HepG2 (cell line): ENCODE data around the gene GPN2. TPM values are rescaled to one million over a fixed set of nuclear protein-coding genes. Genes with fewer than 3 reads are reported as not detected.

Experiments
- CEBPB ChIP-seq: IDR thresholded peaks from 2 replicates; pipeline ENCODE4 v1.6.1; 2011; ENCODE audit warnings: low read depth, low read length, improper control_type of control experiment, borderline replicate concordance
- CHD2 ChIP-seq: IDR thresholded peaks from 2 replicates; pipeline ENCODE4 v1.6.1; 2011; ENCODE audit warnings: low read depth, low read length, improper control_type of control experiment
- DDIT3 ChIP-seq: sonication (generic); formaldehyde crosslinking; IDR thresholded peaks from 2 replicates; pipeline ENCODE4 v1.4.0; 2020; ENCODE audit warnings: mild to moderate bottlenecking, missing genetic modification reagents
- HNRNPUL1 ChIP-seq: fragments of 200-400 bp; formaldehyde crosslinking; IDR thresholded peaks from 2 replicates; pipeline ENCODE4 v1.6.1; 2017; ENCODE audit warnings: low read depth, mild to moderate bottlenecking, low read length, moderate library complexity
- MBD4 ChIP-seq: IDR thresholded peaks from 2 replicates; pipeline ENCODE4 v1.6.1; 2012; ENCODE audit warnings: low read length, inconsistent platforms, borderline replicate concordance
- MIER2 ChIP-seq: IDR thresholded peaks from 2 replicates; pipeline ENCODE4 v1.6.1; 2016; ENCODE audit warnings: missing biosample characterization, missing genetic modification reagents
- NFKBIZ ChIP-seq: IDR thresholded peaks from 2 replicates; pipeline ENCODE4 v1.6.1; 2018; ENCODE audit warnings: missing genetic modification reagents, missing compliant biosample characterization
- PRMT3 ChIP-seq: sonication (generic); formaldehyde crosslinking; IDR thresholded peaks from 2 replicates; pipeline ENCODE4 v1.8.1; 2022; ENCODE audit warnings: low read depth, mild to moderate bottlenecking, moderate library complexity, missing genetic modification reagents, borderline replicate concordance
- PTBP1 ChIP-seq: fragments of 200-400 bp; formaldehyde crosslinking; IDR thresholded peaks from 2 replicates; pipeline ENCODE4 v1.6.1; 2018; ENCODE audit warnings: low read length, low read depth; ENCODE audit not compliant: poor library complexity, severe bottlenecking
- RELA ChIP-seq: sonication (generic); formaldehyde crosslinking; IDR thresholded peaks from 2 replicates; pipeline ENCODE4 v1.4.0; 2020; ENCODE audit warnings: missing genetic modification reagents
- TAF15 ChIP-seq: fragments of 200-400 bp; formaldehyde crosslinking; IDR thresholded peaks from one replicate; pipeline ENCODE4 v1.6.1; 2018; ENCODE audit warnings: mild to moderate bottlenecking, low read depth, low read length; ENCODE audit not compliant: poor library complexity, severe bottlenecking
- ZFX ChIP-seq: sonication (generic); formaldehyde crosslinking; IDR thresholded peaks from 2 replicates; pipeline ENCODE4 v1.4.0; 2020; ENCODE audit warnings: mild to moderate bottlenecking, low read depth, missing genetic modification reagents, moderate library complexity
- ZNF350 ChIP-seq: sonication (generic); formaldehyde crosslinking; IDR thresholded peaks from 2 replicates; pipeline ENCODE4 v1.4.0; 2020; ENCODE audit warnings: mild to moderate bottlenecking, low read depth, missing genetic modification reagents, borderline replicate concordance
- ZNF530 ChIP-seq: sonication (generic); formaldehyde crosslinking; IDR thresholded peaks from 2 replicates; pipeline ENCODE4 v1.5.0; 2020; ENCODE audit warnings: low read depth, mild to moderate bottlenecking, missing genetic modification reagents
- ZNF644 ChIP-seq: IDR thresholded peaks from 2 replicates; pipeline ENCODE4 v1.6.1; 2016; ENCODE audit warnings: low read depth
- ZNF674 ChIP-seq: sonication (generic); formaldehyde crosslinking; IDR thresholded peaks from 2 replicates; pipeline ENCODE4 v1.5.0; 2020; ENCODE audit warnings: low read depth, mild to moderate bottlenecking, missing genetic modification reagents
- ZNF691 ChIP-seq: sonication (generic); formaldehyde crosslinking; IDR thresholded peaks from 2 replicates; pipeline ENCODE4 v1.4.0; 2020; ENCODE audit warnings: missing genetic modification reagents, low read depth, mild to moderate bottlenecking, borderline replicate concordance
- ZNF7 ChIP-seq: IDR thresholded peaks from 2 replicates; pipeline ENCODE4 v1.6.1; 2016; ENCODE audit warnings: missing biosample characterization, missing genetic modification reagents
- ZNF816 ChIP-seq: sonication (generic); formaldehyde crosslinking; IDR thresholded peaks from 2 replicates; pipeline ENCODE4 v1.8.0; 2022; ENCODE audit warnings: missing genetic modification reagents, mild to moderate bottlenecking, borderline replicate concordance
- ZNF839 ChIP-seq: sonication (generic); formaldehyde crosslinking; IDR thresholded peaks from 2 replicates; pipeline ENCODE4 v1.4.0; 2020; ENCODE audit warnings: missing genetic modification reagents, mild to moderate bottlenecking, borderline replicate concordance
- ZNF841 ChIP-seq: sonication (generic); formaldehyde crosslinking; IDR thresholded peaks from 2 replicates; pipeline ENCODE4 v1.8.1; 2023; ENCODE audit warnings: missing genetic modification reagents, borderline replicate concordance
- polyA plus RNA-seq, 8 experiments: library from polyadenylated mRNA; depleted of rRNA in 3 of 8; stranded (reverse) in 7 of 8; unstranded in 1 of 8; fragments of >200 nt; fragmentation: Illumina TruSeq in 4 of 8; extraction: Trizol in 4 of 8; gene quantifications; 2 replicates each; pipeline versions ENCODE4 v1.2.1 to v1.2.3, GENCODE V29; 2011 to 2016; ENCODE audit warnings: low read depth in 4 of 8, missing spikeins in 1 of 8, mixed read lengths in 1 of 8; ENCODE audit not compliant: insufficient read depth in 1 of 8
- total RNA-seq, 5 experiments: library from RNA; depleted of rRNA; stranded (reverse); fragments of >200 nt; fragmentation: Illumina TruSeq; extraction: Trizol; gene quantifications; 2 replicates each; pipeline ENCODE4 v1.2.3, GENCODE V29; 2016; ENCODE audit warnings: low read depth in 1 of 5
- TF ChIP-seq, protein P1 (sequence below): sonication (generic); formaldehyde crosslinking; IDR thresholded peaks from 2 replicates; pipeline ENCODE4 v1.5.0; 2020; ENCODE audit warnings: mild to moderate bottlenecking, missing genetic modification reagents
- TF ChIP-seq, protein P2 (sequence below): sonication (generic); formaldehyde crosslinking; IDR thresholded peaks from 2 replicates; pipeline ENCODE4; 2020; ENCODE audit warnings: missing genetic modification reagents, mild to moderate bottlenecking, borderline replicate concordance

The GPN2 gene
- total and polyA plus RNA-seq, 2 of the 13 experiments (the other 11 are each of a cell fraction or from before 2014, with no cell fraction given) = 19.3 to 38.9 TPM

GRCh38 chr1:26900001-26900814, 10.1 kb upstream of the GPN2 start, which contains the start of gene GPATCH3 (continued):
- TF ChIP-seq ZNF691 (CRISPR knock-in tag) = 0 out of 2 replicates have a peak, but pooled peaks have one; percentile 78
- no peak for TF ChIP-seq TAF15
- peak; percentile 48; the same call in 1 of the 2 replicates for TF ChIP-seq MIER2 (CRISPR knock-in tag)
- TF ChIP-seq ZNF530 = no peak
- TF ChIP-seq ZNF7 (CRISPR knock-in tag) = no peak
- TF ChIP-seq PTBP1 = no peak
- no peak; the same call in 1 of the 2 replicates for TF ChIP-seq ZNF350
- TF ChIP-seq ZNF644 (CRISPR knock-in tag) = 0 out of 2 replicates have a peak, but pooled peaks have one; percentile 8
- TF ChIP-seq, protein P1, sequence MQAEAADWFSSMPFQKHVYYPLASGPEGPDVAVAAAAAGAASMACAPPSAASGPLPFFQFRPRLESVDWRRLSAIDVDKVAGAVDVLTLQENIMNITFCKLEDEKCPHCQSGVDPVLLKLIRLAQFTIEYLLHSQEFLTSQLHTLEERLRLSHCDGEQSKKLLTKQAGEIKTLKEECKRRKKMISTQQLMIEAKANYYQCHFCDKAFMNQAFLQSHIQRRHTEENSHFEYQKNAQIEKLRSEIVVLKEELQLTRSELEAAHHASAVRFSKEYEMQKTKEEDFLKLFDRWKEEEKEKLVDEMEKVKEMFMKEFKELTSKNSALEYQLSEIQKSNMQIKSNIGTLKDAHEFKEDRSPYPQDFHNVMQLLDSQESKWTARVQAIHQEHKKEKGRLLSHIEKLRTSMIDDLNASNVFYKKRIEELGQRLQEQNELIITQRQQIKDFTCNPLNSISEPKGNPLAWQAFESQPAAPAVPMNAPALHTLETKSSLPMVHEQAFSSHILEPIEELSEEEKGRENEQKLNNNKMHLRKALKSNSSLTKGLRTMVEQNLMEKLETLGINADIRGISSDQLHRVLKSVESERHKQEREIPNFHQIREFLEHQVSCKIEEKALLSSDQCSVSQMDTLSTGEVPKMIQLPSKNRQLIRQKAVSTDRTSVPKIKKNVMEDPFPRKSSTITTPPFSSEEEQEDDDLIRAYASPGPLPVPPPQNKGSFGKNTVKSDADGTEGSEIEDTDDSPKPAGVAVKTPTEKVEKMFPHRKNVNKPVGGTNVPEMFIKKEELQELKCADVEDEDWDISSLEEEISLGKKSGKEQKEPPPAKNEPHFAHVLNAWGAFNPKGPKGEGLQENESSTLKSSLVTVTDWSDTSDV (CRISPR knock-in tag) = no peak
- TF ChIP-seq NFKBIZ (CRISPR knock-in tag) = 0 out of 2 replicates have a peak, but pooled peaks have one; percentile 76
- no peak for TF ChIP-seq ZNF839 (CRISPR knock-in tag)
- no peak for TF ChIP-seq ZNF841 (CRISPR knock-in tag)
- TF ChIP-seq, protein P2, sequence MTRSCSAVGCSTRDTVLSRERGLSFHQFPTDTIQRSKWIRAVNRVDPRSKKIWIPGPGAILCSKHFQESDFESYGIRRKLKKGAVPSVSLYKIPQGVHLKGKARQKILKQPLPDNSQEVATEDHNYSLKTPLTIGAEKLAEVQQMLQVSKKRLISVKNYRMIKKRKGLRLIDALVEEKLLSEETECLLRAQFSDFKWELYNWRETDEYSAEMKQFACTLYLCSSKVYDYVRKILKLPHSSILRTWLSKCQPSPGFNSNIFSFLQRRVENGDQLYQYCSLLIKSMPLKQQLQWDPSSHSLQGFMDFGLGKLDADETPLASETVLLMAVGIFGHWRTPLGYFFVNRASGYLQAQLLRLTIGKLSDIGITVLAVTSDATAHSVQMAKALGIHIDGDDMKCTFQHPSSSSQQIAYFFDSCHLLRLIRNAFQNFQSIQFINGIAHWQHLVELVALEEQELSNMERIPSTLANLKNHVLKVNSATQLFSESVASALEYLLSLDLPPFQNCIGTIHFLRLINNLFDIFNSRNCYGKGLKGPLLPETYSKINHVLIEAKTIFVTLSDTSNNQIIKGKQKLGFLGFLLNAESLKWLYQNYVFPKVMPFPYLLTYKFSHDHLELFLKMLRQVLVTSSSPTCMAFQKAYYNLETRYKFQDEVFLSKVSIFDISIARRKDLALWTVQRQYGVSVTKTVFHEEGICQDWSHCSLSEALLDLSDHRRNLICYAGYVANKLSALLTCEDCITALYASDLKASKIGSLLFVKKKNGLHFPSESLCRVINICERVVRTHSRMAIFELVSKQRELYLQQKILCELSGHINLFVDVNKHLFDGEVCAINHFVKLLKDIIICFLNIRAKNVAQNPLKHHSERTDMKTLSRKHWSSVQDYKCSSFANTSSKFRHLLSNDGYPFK (CRISPR knock-in tag) = peak; percentile 83; the same call in 1 of the 2 replicates
- peak; percentile 29; the same call in 1 of the 2 replicates for TF ChIP-seq ZNF816 (CRISPR knock-in tag)
- no peak for TF ChIP-seq DDIT3
- no peak for TF ChIP-seq HNRNPUL1
- no peak for TF ChIP-seq RELA (CRISPR knock-in tag)
- TF ChIP-seq CHD2 = peak; percentile 98
- TF ChIP-seq PRMT3 (CRISPR knock-in tag) = no peak
- no peak for TF ChIP-seq ZNF674 (CRISPR knock-in tag)
- TF ChIP-seq ZFX (CRISPR knock-in tag) = peak; percentile 89
- TF ChIP-seq MBD4 = no peak
- peak; percentile 74; the same call in 1 of the 2 replicates for TF ChIP-seq CEBPB
